ENCODE measurements around the gene ARMH4. TPM values are rescaled to one million over a fixed set of nuclear protein-coding genes. Genes with fewer than 3 reads are reported as not detected.

ARMH4 gene
- total RNA-seq, 2 donors from 2014 or later, result 17.3 to 30.7 TPM

DNA sequence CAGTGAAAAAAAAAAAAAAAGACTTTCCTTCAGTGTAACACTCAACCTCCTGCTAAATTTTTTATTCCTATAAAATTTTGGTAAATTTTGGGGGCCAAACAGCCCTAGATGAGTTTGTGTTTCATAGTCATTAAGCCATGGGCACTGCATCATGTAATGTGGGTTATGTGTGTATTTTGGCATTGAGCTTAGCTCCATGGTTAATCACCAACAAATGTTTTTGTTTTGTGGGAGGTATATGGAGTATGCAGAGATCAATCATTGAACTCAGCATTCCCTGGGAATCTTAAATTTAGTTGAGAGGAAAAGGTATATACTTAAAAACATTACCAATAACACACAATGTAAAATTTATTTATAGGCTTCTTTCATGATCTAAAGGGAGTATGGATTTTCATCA is 8.5 kb upstream of the ARMH4 start:
- Histone ChIP-seq H3K27me3 (ENCODE audit: control insufficient read depth, insufficient read depth, low read length, poor library complexity, severe bottlenecking) (no peaks in the 10 kb centered on the region), H3K9ac (ENCODE audit: extremely low read depth, low read length, poor library complexity, severe bottlenecking) (no peak overlapping the region), H3K27ac (ENCODE audit: low read depth, low read length) (no peak overlapping the region), H3K4me3 (ENCODE audit: low read length) (no peak overlapping the region), H3K36me3 (ENCODE audit: control insufficient read depth, insufficient read depth, low read length) (no peaks in the 10 kb centered on the region), H3K9me3 (ENCODE audit: control insufficient read depth, low read length) (no peaks in the 10 kb centered on the region), H3K4me1 (ENCODE audit: control insufficient read depth, insufficient read depth, low read length) (no peaks in the 10 kb centered on the region)
- Mint-ChIP-seq H3K9me3 (no peaks in the 10 kb centered on the region), H3K36me3 (ENCODE audit: low read depth) (no peaks in the 10 kb centered on the region), H3K27ac (no peak overlapping the region), H3K4me3 (no peak overlapping the region), H3K27me3 (ENCODE audit: insufficient read depth) (no peaks in the 10 kb centered on the region), H3K4me1 (no peaks in the 10 kb centered on the region)
- no peak for DNase-seq
- TF ChIP-seq, protein P1, sequence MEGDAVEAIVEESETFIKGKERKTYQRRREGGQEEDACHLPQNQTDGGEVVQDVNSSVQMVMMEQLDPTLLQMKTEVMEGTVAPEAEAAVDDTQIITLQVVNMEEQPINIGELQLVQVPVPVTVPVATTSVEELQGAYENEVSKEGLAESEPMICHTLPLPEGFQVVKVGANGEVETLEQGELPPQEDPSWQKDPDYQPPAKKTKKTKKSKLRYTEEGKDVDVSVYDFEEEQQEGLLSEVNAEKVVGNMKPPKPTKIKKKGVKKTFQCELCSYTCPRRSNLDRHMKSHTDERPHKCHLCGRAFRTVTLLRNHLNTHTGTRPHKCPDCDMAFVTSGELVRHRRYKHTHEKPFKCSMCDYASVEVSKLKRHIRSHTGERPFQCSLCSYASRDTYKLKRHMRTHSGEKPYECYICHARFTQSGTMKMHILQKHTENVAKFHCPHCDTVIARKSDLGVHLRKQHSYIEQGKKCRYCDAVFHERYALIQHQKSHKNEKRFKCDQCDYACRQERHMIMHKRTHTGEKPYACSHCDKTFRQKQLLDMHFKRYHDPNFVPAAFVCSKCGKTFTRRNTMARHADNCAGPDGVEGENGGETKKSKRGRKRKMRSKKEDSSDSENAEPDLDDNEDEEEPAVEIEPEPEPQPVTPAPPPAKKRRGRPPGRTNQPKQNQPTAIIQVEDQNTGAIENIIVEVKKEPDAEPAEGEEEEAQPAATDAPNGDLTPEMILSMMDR (conservative IDR thresholded peaks at IDR 0.05), result no peak

DNA sequence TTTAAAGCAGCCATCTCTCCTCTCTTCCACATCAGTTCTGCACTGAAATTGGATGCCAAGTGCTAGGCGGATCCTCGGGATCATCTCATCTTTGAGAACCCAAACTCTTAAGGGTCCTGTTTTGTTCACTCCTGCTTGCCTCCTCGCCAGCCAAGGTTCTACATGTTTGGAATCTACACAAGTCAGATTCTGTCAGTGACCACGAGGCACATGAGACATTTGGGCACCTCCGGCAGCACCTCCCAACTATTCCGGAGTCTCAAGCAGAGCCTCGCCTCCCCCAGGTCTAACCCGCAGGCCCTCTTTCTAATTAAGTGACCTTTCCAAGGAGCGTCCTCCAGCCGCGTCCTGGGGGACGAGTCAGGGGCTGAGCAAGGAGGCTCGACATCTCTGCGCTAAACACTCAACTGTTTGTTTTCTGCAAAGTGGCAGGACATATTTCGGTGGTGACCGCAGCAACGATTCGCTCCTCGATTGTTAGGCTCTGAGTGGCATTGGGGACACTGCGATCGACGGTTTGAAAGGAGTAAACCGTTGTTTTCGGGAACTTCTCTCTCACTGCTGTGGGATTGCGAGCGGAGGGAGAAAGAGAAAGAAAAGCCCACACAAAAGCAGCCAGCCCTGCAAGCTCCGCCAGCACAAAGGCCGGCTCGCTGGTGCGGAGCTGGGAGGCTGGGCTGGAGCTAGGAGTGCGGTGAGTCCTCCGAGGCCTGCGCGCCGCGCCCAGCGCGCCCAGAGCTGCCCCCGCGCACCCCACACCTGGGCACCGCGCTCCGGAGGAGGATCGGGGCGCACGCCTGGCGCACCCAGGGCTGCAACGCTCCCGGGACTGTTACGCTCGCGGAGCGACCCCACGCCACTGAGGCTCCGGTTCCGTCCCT is 640 bp downstream of the ARMH4 start:
- Histone ChIP-seq H3K4me1 (ENCODE audit: control insufficient read depth, insufficient read depth, low read length) (peaks cover 4% of the 10 kb centered on the region), H3K9ac (ENCODE audit: extremely low read depth, low read length, poor library complexity, severe bottlenecking) (peak overlapping the region; percentile 45), H3K36me3 (ENCODE audit: control insufficient read depth, insufficient read depth, low read length) (no peaks in the 10 kb centered on the region), H3K27me3 (ENCODE audit: control insufficient read depth, insufficient read depth, low read length, poor library complexity, severe bottlenecking) (peaks cover 19% of the 10 kb centered on the region), H3K4me3 (ENCODE audit: low read length) (peak overlapping the region; percentile 85), H3K9me3 (ENCODE audit: control insufficient read depth, low read length) (no peaks in the 10 kb centered on the region), H3K27ac (ENCODE audit: low read depth, low read length) (peak overlapping the region; percentile 81)
- Mint-ChIP-seq H3K36me3 (ENCODE audit: low read depth) (no peaks in the 10 kb centered on the region), H3K4me1 (peaks cover 40% of the 10 kb centered on the region), H3K9me3 (no peaks in the 10 kb centered on the region), H3K27ac (peak overlapping the region; percentile 83), H3K4me3 (peak overlapping the region; percentile 79), H3K27me3 (ENCODE audit: insufficient read depth) (peaks cover 21% of the 10 kb centered on the region)
- WGBS, 2 experiments (ENCODE audit: insufficient coverage in 1 of 2, insufficient read length in 1 of 2), result 3% methylated on average over 22 to 56 of the region's 56 CpGs
- no peak for DNase-seq
- TF ChIP-seq, protein P1 (conservative IDR thresholded peaks at IDR 0.05), result no peak

DNA sequence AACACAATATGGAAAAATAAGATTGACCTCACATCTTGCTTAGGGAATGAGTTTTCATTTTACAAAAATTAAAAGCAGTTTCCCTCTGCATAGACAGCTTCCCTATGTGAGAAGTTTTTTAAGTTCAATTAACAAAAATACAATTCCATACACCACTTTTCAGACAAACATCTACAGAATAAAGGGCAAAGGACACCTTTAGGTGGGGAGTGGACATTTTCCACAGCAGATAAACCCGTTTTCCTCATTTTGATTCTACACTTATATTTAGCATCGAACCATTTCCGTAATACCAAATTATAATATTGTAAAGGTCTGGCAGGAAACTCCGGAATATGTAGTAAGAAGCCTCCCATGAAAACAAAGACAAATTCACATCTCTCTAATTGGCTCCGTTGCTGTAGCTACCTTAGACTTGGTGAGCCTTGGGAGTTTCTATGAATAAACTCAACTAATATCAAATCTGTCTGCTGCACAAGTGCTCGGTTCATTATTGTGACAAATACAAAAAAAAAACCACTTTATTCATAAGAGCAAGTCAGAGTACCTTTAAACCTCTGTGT is 1.7 kb downstream of the ARMH4 start:
- DNase-seq, result no peak
- Mint-ChIP-seq H3K9me3 (no peaks in the 10 kb centered on the region), H3K27me3 (ENCODE audit: insufficient read depth) (peaks cover 21% of the 10 kb centered on the region), H3K36me3 (ENCODE audit: low read depth) (no peaks in the 10 kb centered on the region), H3K4me3 (peak overlapping the region; percentile 79), H3K4me1 (peaks cover 48% of the 10 kb centered on the region), H3K27ac (no peak overlapping the region)
- TF ChIP-seq, protein P1 (conservative IDR thresholded peaks at IDR 0.05), result no peak
- peaks cover 19% of the 10 kb centered on the region for H3K27me3 ChIP-seq (ENCODE audit: control insufficient read depth, insufficient read depth, low read length, poor library complexity, severe bottlenecking)
- no peaks in the 10 kb centered on the region for H3K36me3 ChIP-seq (ENCODE audit: control insufficient read depth, insufficient read depth, low read length)
- no peaks in the 10 kb centered on the region for H3K9me3 ChIP-seq (ENCODE audit: control insufficient read depth, low read length)
- H3K4me3 ChIP-seq (ENCODE audit: low read length), result no peak overlapping the region
- H3K9ac ChIP-seq (ENCODE audit: extremely low read depth, low read length, poor library complexity, severe bottlenecking), result no peak overlapping the region
- H3K27ac ChIP-seq (ENCODE audit: low read depth, low read length), result no peak overlapping the region
- 92 to 100% methylated on average over 1 to 6 of the region's 6 CpGs for WGBS, 2 experiments (ENCODE audit: insufficient coverage in 1 of 2, insufficient read length in 1 of 2)
- H3K4me1 ChIP-seq (ENCODE audit: control insufficient read depth, insufficient read depth, low read length), result peaks cover 4% of the 10 kb centered on the region
